GM10248 (cell line): Measurements from ENCODE around the gene PLA2G2E.

ENCODE experiments used
- CTCF ChIA-PET: fragments of 300-600 bp; sonication (Branson Sonifier 250); formaldehyde crosslinking; extraction: SDS; loops from one replicate; lab custom pipeline; 2021; ENCODE audit warnings: antibody characterized with exemption; lab: Yijun Ruan, JAX
- POLR2A ChIA-PET: fragments of 350-650 bp; sonication (Branson Sonifier 250); formaldehyde crosslinking; extraction: SDS; loops from one replicate; lab custom pipeline; 2020; ENCODE audit warnings: antibody characterized with exemption; lab: Yijun Ruan, JAX
- DNase-seq: peaks from one replicate; pipeline ENCODE4 v3.0.0; 2012; ENCODE audit errors: extremely low spot score
- CTCF ChIP-seq: IDR thresholded peaks from 2 replicates; pipeline ENCODE4 v1.5.1; 2012; ENCODE audit warnings: mild to moderate bottlenecking, low read depth; ENCODE audit errors: extremely low read depth, missing control alignments, control extremely low read depth

The PLA2G2E gene

GRCh38 chr1:19945914-19946313, 22.5 kb upstream of the PLA2G2E start:
- no peak for TF ChIP-seq CTCF
- no peak for DNase-seq
- ChIA-PET POLR2A (no interaction called here), CTCF (interaction anchor here (1.2 to 1.4 kb wide), 2 partner anchors 12 to 207 kb away, joined by 3 to 4 read pairs; no protein-coding TSS in a partner anchor)

DNA sequence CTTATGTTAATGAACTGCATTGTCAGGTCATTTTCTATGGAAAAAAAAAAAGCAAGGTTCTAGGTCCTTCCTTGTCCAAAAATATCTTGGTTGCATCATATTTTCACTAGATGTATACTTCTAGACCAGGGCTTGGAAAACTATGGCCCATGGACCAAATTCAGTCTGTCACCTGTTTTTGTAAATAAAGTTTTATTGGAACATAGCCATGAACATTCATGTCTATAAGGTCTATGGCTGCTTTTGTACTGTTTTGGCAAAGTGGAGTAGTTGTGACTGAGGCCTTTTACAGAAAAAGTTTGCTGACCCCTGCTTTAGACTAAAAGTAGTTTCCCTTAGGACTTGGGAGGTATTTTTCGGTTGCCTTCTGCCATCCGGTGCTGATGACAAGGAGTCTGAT, 19.2 kb upstream of the PLA2G2E start:
- ChIA-PET POLR2A (no interaction called here), CTCF (no interaction called here)
- TF ChIP-seq CTCF: no peak
- DNase-seq: no peak

DNA sequence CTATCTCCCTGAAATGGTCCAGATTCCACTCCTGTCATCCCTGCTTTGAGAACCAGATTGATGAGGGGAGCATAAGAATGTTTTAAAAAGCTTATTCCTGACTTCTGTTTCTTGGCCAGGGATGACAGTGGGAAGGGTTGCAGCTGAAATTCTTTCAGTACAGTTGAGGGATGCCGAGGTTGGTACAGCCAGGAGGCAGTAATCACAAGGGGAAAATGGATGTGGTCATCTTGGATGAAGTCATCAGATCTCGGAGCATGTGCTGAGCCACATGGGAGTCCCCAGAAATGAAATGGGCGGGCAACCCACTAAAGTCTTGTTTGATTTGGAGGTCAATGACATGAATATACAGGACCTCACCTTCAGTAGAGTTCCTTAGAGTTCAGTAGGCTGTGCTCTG, 18.7 kb upstream of the PLA2G2E start:
- TF ChIP-seq CTCF: no peak
- DNase-seq: no peak
- ChIA-PET CTCF (no interaction called here), POLR2A (no interaction called here)

DNA sequence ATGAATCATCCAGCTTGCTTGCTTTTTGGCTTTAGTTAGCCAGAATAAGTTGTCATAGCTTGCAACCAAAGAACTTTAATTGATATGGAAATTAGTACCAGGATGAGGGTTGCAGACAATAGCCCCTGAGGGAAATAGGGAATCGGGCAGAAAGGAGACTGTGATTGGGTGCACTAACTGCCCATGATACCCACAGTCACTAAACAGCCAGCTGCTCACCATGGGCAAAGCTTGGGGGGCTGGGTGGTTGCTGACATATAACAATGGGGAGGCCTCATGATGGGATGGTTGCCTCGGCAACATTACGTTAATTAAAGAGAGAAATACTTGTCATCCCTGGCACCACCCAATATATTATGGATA, 17.8 kb upstream of the PLA2G2E start:
- ChIA-PET CTCF (no interaction called here), POLR2A (no interaction called here)
- DNase-seq: no peak
- TF ChIP-seq CTCF: no peak

DNA sequence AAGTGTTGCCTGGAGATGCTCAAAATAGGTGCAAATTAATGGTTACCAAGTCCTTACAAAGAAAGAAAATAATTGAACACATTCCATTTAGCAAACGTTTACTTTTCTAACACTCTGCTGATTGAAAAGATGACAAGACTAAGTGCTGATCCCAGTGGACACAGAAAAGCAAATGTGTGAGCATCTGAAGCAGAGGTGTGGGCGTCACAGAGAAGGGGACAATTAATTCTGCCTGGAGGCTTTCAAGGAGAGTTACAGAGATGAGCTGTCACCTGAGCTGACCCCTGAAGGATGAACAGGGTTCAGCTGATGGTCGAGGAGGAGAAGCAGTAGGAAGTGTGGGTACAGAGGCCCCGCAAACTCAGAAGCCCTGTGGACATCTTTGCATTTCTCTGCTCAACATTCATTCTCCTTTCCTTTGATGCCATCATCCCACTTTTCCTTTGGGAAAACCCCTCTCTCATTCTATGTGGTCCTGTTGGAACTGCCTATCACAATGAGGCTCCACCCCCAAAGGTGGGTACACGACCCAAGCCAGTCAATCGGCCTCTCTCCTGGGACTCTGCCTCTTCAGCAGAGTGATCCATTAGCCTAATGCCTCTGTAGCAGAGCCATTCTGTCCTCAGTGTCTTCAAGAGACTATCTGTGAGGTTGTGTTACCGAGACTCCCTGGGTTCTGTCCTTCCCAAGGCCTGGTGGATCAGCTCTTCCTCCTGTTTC, 17.2 kb upstream of the PLA2G2E start:
- ChIA-PET POLR2A (no interaction called here), CTCF (no interaction called here)
- no peak for DNase-seq
- TF ChIP-seq CTCF: no peak

- TF ChIP-seq CTCF: no peak
- ChIA-PET CTCF (interaction anchor here (1.3 kb wide), 1 partner anchor 11 kb away, joined by 3 read pairs; no protein-coding TSS in a partner anchor), POLR2A (no interaction called here)
- no peak for DNase-seq
Observed at GRCh38 chr1:19938472-19938871, 15.1 kb upstream of the PLA2G2E start.
